ENCODE results near the gene COMMD6.

COMMD6 gene

GRCh38 chr13:75541961-75542360 is 4.3 kb upstream of the COMMD6 start:
- no peak for DNase-seq (ENCODE audit: extremely low read depth, insufficient read length)
- no peak for TF ChIP-seq CTCF (IDR thresholded peaks at IDR 0.05; ENCODE audit: insufficient read depth, low read length, poor library complexity, severe bottlenecking)
- Histone ChIP-seq H3K4me3 (replicated peaks; ENCODE audit: low read depth, low read length) (no peak overlapping the region), H3K27me3 (replicated peaks; ENCODE audit: control insufficient read depth, insufficient read depth, low read length) (no peaks in the 10 kb centered on the region), H3K36me3 (ENCODE audit: control insufficient read depth, insufficient read depth, low read length) (no peaks in the 10 kb centered on the region)

GRCh38 chr13:75541287-75541686 is 3.6 kb upstream of the COMMD6 start:
- no peak for DNase-seq (ENCODE audit: extremely low read depth, insufficient read length)
- Histone ChIP-seq H3K36me3 (ENCODE audit: control insufficient read depth, insufficient read depth, low read length) (no peaks in the 10 kb centered on the region), H3K27me3 (replicated peaks; ENCODE audit: control insufficient read depth, insufficient read depth, low read length) (no peaks in the 10 kb centered on the region), H3K4me3 (replicated peaks; ENCODE audit: low read depth, low read length) (no peak overlapping the region)
- TF ChIP-seq CTCF (IDR thresholded peaks at IDR 0.05; ENCODE audit: insufficient read depth, low read length, poor library complexity, severe bottlenecking): no peak

GRCh38 chr13:75533861-75534260 is 3.8 kb downstream of the COMMD6 start:
- TF ChIP-seq CTCF (IDR thresholded peaks at IDR 0.05; ENCODE audit: insufficient read depth, low read length, poor library complexity, severe bottlenecking): no peak
- no peak for DNase-seq (ENCODE audit: extremely low read depth, insufficient read length)
- H3K36me3 ChIP-seq (ENCODE audit: control insufficient read depth, insufficient read depth, low read length): peaks cover 2% of the 10 kb centered on the region; the same call in 1 of the 2 replicates
- H3K27me3 ChIP-seq (replicated peaks; ENCODE audit: control insufficient read depth, insufficient read depth, low read length): no peaks in the 10 kb centered on the region
- H3K4me3 ChIP-seq (replicated peaks; ENCODE audit: low read depth, low read length): no peak overlapping the region

GRCh38 chr13:75530549-75530961 is 7.1 kb downstream of the COMMD6 start:
- DNase-seq (ENCODE audit: extremely low read depth, insufficient read length): no peak
- H3K4me3 ChIP-seq (replicated peaks; ENCODE audit: low read depth, low read length): no peak overlapping the region
- TF ChIP-seq CTCF (IDR thresholded peaks at IDR 0.05; ENCODE audit: insufficient read depth, low read length, poor library complexity, severe bottlenecking): no peak
- H3K27me3 ChIP-seq (replicated peaks; ENCODE audit: control insufficient read depth, insufficient read depth, low read length): no peaks in the 10 kb centered on the region
- H3K36me3 ChIP-seq (ENCODE audit: control insufficient read depth, insufficient read depth, low read length): peaks cover 2% of the 10 kb centered on the region

- H3K27me3 ChIP-seq (replicated peaks; ENCODE audit: control insufficient read depth, insufficient read depth, low read length): no peaks in the 10 kb centered on the region
- no peak for DNase-seq (ENCODE audit: extremely low read depth, insufficient read length)
Measured at GRCh38 chr13:75521956-75522355, 15.7 kb downstream of the COMMD6 start.

More at GRCh38 chr13:75521956-75522355, 15.7 kb downstream of the COMMD6 start:
- no peak for TF ChIP-seq CTCF (IDR thresholded peaks at IDR 0.05; ENCODE audit: insufficient read depth, low read length, poor library complexity, severe bottlenecking)
- Histone ChIP-seq H3K4me3 (replicated peaks; ENCODE audit: low read depth, low read length) (no peak overlapping the region), H3K36me3 (ENCODE audit: control insufficient read depth, insufficient read depth, low read length) (no peaks in the 10 kb centered on the region; the same call in none of the 2 replicates)
